GM12891 (cell line): ENCODE measurements around the gene DCLK2.

Experiments
- POLR2A ChIP-seq: IDR thresholded peaks from 2 replicates; pipeline ENCODE4 v1.6.1; 2011; ENCODE audit warnings: low read depth, low read length, control low read depth
- POLR2AphosphoS5 ChIP-seq: IDR thresholded peaks from 2 replicates; pipeline ENCODE4 v1.6.1; 2011; ENCODE audit warnings: low read depth, low read length, control low read depth
- POU2F2 ChIP-seq: IDR thresholded peaks from 2 replicates; pipeline ENCODE4 v1.6.1; 2011; ENCODE audit warnings: low read depth, mild to moderate bottlenecking, control low read depth, low read length, moderate library complexity
- SPI1 ChIP-seq: IDR thresholded peaks from 2 replicates; pipeline ENCODE4 v1.6.1; 2011; ENCODE audit warnings: low read depth, low read length, control low read depth
- TAF1 ChIP-seq: IDR thresholded peaks from 2 replicates; pipeline ENCODE4 v1.6.1; 2011; ENCODE audit warnings: low read depth, low read length, control low read depth

GRCh38 chr4:150142831-150143230 is 64.6 kb downstream of the DCLK2 start:
- TF ChIP-seq TAF1, result no peak
- TF ChIP-seq POLR2AphosphoS5, result no peak
- TF ChIP-seq POLR2A, result no peak
- no peak for TF ChIP-seq POU2F2
- no peak for TF ChIP-seq SPI1
